SKM-1 (cell line): Measurements from ENCODE around the gene HMGCS2.
A peak's percentile ranks its signal among the peaks of the same experiment; 100 is the strongest.

Experiments
- DNase-seq: peaks from one replicate; lab custom pipeline; 2025; ENCODE audit not compliant: unreplicated experiment; lab: John Stamatoyannopoulos, UW

HMGCS2 gene

DNA sequence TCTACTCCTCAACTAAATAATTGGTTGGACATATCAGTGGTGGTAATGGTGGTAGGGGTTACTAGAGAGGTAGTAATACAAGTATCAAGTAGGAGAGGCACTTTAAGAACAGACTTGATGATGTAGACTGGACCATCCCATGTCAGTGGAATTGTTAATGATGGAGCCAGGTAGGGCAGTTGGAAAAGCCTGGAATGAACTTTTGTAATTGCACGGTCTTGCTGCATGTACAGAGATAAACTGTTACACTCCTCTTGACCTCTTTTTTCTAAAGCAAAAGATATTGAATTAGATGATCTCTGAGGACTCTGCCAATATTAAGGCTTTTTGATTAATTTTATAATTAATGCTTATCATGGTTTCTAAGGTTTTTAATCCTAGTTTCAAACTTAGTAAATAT, 5.8 kb downstream of the HMGCS2 start:
- no peak for DNase-seq

DNA sequence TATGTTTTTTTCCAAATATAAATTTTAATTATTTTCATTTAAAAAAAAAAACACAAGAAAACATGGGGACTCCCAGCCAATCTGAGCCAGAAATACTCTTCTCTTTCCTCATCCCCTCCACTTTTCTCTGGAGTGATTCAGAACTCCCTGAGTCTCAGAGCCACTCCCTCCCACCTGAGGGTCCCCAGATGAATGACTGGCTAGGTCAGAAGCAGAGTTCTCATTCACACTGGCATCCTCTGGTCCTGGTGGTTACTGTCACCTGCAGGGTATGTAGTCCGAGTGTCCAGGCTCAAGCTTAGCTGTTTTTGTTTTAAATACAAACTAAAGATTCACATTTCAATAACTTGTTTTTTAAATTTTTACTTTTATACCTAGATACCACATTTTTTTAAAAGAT, 6.3 kb downstream of the HMGCS2 start:
- DNase-seq, result no peak

DNA sequence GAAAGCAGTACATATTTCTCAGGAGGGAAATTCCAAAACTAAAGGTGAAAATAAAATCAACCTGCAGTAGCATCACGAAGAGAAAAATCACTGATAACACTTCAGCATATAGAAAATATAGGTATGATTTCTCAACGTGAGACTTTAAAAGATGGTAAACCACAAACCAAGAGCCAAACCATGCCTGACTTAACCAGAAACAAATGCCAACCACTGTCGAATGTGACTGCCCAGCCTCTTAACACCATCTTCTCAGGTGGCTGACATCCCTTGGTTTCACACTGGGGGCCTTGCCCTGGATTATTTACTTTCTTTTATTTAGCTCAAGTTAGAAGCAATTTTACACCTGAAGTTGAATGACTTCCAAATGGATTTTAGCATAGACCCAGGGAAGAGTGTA, 10.1 kb downstream of the HMGCS2 start:
- no peak for DNase-seq

DNA sequence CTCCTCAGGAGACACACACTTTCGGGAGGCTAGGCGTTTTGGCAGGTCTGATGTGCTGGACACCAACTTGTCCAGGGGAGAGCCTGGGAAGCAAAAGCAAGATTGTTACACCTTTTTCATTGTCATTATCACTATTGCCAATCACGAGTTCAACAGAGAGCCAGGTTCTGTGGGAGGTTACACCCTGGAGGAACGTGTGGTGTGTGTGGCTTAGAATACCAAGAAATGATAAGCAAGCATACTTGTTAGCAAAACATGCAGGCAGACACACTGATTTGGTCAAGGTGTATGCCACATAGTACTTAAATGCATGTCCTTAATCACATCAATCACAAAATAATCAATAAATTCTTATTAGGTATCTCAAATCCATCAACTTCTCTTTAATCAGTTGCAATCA, 16.1 kb downstream of the HMGCS2 start:
- no peak for DNase-seq

DNA sequence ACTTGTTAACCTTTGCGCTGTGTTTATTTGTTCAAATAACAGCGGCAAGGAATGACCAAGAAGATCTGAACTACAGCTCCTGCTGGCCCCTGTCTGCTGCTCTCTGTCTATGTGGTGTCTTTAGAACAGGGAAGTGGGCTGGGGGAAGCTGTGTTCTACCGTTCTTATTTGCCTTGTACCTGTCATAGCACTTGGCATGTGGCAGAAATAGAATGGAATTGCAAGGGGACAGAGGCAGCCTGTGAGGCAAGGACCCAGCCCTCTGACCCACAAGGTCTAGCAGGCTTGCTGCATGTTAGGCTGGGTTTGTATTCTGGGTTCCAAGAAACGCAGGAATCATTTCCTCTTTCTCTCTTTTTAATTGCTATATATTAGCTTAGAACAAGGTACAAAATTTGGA, 20.7 kb downstream of the HMGCS2 start:
- DNase-seq, result no peak

DNA sequence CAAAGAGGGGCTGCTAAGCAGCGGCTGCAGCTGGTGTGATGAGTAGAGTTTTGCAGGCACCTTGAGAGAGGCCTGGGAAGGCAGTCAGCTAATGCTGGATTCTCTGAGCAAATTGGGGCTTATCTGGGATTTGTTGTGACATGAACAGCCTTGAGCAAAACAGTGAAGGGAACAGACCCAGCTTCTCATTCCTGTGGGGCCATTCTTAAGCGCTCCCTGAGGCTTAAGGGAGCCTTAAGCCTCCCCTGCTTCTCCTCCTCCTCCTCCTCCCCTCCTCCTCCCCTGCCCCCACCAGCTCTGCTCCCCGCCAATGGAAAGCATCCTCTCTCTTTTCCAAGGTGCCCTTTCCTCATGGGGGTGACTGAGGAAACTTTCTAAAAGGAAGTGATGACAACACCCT, 21.3 kb downstream of the HMGCS2 start:
- no peak for DNase-seq

DNA sequence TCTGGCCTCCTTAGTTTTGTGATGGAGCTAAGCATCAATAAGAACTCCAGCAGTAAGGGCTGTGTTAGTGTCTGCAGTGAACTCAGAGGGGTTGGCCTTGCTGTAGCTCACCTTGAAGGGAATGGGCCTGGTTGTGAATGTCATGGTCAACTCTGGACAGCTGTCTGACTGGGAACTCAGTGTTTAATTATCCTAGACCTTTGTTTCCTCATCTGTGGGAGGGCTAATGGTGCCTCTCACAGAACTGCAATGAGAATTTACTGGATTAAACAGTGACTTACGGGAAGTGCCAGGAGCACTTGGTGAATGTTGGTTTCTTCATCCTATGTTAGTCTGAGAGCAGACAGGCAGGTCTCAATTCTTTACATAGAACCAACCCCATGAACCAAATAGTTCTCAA, 23.7 kb downstream of the HMGCS2 start:
- DNase-seq, result no peak

DNA sequence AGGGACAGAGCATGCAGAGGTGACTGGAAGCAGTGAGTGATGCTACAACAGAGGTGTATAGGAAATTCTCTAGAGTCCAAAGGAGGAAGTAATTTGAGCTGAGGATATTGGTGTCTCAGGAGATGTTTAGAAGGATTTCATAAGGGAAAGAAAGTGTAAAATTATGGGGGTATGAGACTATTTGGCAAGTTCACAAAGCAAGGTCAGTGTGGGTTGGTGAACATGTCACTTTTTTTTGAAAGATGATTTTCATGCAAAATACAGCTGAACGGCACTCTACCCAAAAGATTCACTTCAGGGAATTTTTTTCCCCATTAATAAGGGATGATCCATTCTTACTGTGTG, 24.1 kb downstream of the HMGCS2 start:
- DNase-seq, result no peak

DNA sequence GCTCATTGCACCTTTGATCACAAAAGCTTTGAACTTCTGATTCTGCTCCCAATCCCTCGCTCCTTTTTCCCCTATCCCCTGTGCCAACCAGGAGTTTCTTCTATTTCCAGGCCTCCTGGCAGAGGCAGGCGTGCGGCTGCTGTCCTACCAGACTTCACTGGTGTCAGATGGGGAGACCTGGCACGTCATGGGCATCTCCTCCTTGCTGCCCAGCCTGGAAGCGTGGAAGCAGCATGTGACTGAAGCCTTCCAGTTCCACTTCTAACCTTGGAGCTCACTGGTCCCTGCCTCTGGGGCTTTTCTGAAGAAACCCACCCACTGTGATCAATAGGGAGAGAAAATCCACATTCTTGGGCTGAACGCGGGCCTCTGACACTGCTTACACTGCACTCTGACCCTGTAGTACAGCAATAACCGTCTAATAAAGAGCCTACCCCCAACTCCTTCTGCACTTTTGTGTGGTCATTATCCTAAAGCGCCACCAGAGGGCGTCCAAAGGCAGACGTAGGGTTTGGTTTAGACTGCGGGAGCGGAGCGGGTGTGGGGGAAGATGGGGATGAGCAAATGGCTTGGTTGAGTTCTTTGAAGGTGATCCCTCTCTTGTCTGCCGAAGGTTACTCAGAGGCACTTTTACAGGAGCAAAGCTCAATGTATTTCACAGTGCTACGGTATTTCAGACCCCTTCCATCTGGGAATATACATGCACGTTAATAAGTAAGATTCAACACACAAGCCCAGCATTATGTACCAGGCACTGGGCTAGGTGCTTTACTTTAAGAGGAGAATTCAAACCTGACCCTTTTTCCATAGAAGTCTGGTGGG, 24.7 kb downstream of the HMGCS2 start:
- DNase-seq, result peak; percentile 62

DNA sequence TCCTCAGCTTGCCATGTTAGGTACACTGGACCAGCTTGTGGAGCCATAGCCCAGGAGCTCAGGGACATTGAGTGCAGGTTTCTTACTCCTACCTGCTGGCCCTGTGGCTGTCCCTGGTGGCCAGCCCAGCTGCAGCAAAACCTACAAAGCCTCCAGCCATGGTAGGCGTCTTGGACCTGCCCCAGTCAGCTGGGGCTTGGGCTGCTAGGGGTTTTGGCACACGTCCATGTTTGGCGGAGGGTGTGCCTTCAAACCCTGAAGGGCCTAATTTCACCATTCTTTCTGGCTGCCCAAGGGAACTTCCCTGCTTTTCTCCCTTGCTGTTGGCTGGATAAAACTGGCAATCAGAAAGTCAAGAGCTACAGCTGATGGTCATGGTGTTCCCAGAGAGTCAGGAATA, 25.4 kb downstream of the HMGCS2 start:
- no peak for DNase-seq

DNA sequence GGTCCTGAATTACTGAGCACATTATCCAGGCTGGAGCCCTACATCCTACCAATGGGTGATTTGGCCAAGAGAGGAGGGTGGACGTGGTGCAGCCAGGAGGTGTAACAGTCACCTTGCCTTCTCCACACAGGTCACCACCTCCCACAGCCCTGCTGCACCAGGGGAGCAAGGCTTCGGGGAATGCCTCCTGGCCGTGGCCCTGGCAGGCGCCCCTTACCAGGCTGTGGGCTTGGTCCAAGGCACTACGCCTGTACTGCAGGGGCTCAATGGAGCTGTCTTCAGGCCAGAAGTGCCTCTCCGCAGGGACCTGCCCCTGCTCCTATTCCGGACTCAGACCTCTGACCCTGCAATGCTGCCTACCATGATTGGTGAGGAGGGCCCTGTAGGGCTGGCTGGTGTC, 26.0 kb downstream of the HMGCS2 start:
- no peak for DNase-seq

DNA sequence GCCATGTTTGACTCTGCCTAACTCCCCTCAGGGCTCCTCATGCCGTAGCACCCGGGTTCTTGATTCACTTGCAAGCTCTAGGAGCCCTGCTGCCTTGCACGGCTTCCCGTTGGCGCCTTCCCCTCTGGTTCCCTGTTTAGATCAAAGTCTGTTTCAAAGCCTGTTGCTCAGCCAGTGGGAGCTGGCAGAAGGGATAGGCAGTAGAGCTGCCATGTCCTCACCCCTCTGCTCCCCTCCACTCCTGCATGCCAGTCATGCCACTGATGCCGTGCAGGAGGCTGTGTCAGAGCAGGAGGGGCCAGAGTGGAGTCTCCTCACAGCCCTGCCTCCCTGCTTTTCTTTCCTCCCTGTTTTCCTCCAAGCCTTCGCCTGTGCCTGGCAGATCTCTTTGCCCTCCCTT, 26.5 kb downstream of the HMGCS2 start:
- no peak for DNase-seq

DNA sequence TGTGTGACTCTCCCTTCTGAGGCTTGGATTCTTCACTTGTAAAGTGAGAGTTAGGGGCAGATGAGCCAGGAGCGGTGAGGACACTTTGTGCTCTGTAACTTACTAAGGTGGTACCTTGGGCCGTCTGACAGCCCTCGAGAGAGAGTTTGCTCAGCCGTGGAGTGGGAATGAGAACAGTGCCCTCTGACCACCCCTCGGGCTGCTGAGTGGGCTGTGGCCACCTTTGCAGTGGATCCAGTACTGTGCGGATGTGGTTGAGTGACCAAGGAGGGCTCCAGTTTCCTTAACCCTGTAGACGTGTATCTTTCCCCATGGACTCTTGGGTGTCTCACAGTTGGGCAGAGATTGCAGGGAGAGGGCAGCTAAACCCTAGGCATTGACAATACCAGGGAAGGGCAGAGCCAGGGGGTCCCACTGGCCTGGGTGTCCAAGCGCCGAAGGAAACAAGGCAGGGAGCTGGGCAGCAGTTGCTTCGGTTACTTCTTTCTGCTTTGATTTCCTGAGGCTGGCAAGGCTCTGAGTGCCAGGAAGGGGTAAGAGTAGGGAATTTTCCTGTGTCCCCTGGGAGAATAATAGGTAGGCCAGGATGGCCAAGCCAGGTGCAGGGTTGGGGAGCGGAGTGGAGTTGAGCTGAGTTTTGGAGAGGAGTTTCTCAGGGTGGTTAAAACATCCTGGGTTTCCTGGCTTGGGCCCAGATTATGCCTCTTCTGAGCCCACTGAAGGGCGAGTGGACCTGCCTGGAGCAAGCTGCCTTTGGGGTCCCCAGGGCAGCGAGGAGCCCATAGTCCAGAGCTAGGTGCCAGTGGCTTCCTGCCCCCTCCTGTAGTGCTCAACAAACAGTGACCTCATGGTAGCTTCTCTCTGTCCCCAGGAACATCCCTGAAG, 27.6 kb downstream of the HMGCS2 start:
- no peak for DNase-seq

DNA sequence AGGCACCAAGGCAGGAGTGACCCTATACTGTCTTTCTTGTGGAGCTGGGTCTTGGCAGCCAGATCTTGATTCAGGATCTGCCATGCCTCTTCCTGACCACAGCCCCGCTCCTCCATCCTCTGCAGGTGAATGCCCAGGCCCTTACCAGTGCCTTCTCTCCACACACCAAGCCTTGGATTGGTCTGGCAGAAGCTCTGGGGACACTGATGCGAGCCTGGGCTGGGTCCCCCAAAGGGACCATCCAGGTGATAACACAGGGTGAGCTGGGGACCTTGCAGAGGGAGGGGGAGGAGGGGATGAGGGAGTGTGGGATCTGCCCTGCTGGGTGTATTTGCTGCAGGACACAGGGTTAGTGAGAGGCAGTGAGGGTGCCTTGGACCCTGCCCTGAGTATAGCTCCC, 28.4 kb downstream of the HMGCS2 start:
- no peak for DNase-seq

DNA sequence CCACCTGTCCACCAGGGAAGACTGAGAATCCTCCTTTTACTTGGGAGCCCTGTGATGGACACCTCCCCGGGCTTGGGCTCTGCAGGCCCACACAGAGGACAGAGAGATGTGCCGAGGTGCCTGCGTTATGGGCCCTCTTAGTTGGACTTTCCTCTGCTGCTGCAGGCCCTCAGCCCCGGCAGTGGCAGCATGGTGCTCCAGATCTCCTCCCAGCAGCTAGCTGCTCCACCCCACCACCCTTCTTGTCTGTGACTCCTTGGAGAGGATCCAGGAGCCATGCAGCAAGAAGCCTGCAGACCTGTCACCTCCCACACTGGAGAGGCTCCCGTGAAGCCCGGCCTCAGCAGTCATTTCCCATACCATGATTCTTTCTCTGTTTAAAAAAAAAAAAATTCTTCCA, 29.6 kb downstream of the HMGCS2 start:
- DNase-seq, result no peak

DNA sequence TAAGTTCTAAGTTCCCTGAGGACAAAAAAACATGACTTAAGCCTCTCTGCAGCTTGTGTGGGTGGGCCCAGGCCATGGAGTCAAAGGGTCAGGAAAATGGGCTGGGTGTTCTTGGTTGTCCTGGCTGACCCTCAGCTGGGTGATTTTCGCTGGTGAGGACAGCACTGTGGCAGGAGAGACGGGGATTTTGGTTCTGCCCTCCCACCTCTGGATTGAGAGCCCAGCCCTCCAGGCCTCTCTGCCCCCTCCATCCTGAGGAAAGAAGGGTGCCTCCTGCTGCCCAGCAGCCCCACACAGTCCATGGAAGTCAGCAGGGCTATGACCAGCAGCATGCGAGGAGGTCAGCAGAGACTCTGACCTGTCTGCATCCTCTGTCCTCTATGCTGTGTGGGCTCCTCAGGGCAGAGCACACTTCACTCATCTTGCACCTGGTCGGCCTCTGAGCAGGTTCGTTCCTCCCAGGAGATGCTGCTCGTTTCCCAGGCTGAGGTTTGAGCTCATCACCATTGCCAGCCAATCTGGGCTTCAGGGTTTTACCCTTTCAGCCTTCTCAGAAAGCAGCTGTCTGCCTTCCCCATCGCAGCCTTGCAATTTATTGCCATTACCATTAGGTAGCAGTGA, 30.5 kb downstream of the HMGCS2 start:
- no peak for DNase-seq

DNA sequence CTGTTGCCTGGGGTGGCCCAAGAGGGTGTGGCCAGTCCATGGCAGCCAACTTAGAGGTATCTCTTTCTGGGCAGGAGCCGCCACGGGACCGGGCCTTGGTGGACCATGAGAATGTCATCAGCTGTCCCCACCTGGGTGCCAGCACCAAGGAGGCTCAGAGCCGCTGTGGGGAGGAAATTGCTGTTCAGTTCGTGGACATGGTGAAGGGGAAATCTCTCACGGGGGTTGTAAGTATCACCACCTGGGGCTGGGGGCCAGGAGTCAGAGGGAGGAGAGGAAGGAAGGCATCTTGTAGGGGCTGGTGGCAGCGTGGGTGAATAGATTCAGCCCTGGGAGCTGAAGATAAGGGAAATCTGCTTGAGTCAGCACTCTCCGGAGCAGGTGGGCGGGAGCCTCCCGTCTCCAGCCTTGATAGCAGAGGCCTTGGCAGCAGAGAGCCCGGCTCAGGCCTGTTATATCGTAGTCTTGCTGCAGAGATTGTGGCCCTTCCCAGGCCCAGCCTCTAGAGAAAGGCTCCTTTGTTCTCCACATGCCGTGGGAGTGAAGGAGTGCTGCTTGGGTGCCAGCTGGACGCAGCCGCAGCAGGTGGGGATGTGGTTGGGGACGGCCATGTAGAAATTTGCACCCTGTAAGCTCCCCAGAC, 31.5 kb downstream of the HMGCS2 start:
- no peak for DNase-seq

DNA sequence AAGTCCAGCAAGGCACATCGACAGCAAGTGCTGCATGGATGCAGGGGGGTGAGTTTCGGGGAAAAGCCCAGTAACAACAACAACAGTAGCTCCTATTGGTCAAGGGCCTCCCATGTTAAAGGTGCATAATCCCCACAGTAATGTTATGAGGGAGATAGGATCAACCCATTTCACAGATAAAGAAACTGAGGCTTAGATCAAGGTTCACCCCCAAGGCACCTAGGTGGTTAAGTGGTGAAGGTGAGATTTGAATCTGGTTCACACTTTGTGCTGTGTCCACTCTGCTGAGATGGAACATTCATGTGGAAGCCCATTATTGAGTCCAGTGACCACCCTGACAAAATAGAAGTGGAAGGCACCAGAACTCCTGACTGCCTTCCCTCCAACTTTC, 32.1 kb downstream of the HMGCS2 start:
- no peak for DNase-seq

DNA sequence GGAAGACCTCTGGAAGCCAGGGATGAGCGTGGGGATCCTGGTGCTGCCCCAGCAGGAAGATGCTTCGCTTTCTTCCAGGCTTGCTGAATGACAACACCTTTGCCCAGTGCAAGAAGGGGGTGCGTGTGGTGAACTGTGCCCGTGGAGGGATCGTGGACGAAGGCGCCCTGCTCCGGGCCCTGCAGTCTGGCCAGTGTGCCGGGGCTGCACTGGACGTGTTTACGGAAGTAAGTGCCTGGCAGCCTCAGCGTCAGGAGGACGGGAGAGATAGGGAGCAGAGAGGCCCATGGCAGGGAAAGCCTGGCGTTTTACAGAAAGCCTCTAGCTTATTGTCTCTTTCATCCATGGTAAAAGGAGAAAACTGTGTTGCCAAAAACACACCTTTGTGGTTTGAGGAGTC, 33.5 kb downstream of the HMGCS2 start:
- DNase-seq, result no peak

DNA sequence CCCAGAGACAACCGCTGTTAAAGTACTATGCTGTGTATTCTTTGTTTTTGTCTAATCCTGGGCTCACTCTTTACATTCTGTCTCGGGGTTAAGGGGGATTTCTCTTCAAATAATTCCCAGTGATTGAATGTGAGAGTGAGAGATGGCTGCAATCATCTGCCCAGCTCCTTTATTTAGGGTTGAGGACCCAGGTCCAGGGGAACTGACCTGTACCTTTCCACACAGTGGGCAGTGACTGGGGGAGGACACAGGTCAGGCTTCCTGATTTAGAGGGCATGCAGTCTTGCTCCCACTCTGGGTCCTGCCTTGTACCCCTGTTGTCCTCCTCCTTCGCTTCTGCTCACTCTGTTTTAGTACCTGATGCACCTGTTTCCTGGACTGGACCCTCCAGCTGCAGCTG, 35.0 kb downstream of the HMGCS2 start:
- DNase-seq, result no peak

DNA sequence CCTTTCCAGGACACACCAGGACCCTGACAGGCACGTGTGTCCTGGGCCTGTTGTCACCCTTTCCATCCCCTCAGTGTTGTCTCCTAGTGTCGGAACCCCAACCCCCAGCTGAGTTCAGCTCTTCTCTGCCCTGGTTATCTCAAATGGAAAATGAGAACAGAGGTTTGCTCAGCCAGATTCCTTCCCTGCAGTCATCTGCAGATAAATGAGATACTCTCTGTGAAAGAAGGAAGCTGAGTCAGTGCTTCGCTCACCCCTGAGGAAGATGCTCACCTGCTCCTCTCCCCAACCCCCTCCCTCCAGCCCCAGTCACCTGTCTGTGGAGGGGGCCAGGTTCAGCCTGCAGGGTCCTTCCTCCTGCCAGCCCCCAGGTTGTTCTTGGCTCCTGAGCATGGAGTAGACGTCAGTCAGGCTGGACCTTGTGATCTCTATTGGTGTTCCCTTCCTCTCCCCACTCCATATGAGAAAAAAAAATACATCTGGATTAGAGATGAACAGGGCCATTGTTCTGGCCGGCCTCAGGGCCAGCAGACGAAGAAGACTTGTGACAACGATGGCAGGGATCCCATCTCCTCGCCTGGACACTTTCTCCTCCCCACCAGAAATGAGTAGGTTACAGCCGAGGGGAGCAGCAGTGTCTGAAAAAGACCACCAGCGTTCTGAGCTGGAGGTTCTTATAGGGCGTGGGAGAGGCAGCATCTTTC, 36.1 kb downstream of the HMGCS2 start:
- DNase-seq, result no peak
